ENCODE measurements around the gene HECTD4. TPM values are rescaled to one million over a fixed set of nuclear protein-coding genes. Genes with fewer than 3 reads are reported as not detected.

The HECTD4 gene
- total RNA-seq, 1 donor from 2014 or later, result 12.9 TPM

GRCh38 chr12:112175361-112176155 is 206.7 kb downstream of the HECTD4 start:
- peak; percentile 70 for FAIRE-seq
- TF ChIP-seq CTCF (IDR thresholded peaks at IDR 0.05; ENCODE audit: insufficient read depth, low read length, severe bottlenecking), result no peak
- peaks cover 22% of the 10 kb centered on the region for H3K36me3 ChIP-seq (ENCODE audit: control insufficient read depth, insufficient read depth, low read length)
- H3K4me3 ChIP-seq (ENCODE audit: low read depth, low read length), result no peak overlapping the region
- DNase-seq (ENCODE audit: low read depth), result no peak
- no peaks in the 10 kb centered on the region for H3K27me3 ChIP-seq (ENCODE audit: control insufficient read depth, insufficient read depth, low read length)

GRCh38 chr12:112172556-112173324 is 209.5 kb downstream of the HECTD4 start:
- peaks cover 18% of the 10 kb centered on the region for H3K36me3 ChIP-seq (ENCODE audit: control insufficient read depth, insufficient read depth, low read length)
- H3K4me3 ChIP-seq (ENCODE audit: low read depth, low read length), result no peak overlapping the region
- TF ChIP-seq CTCF (IDR thresholded peaks at IDR 0.05; ENCODE audit: insufficient read depth, low read length, severe bottlenecking), result no peak
- peak; percentile 89 for FAIRE-seq
- no peak for DNase-seq (ENCODE audit: low read depth)
- no peaks in the 10 kb centered on the region for H3K27me3 ChIP-seq (ENCODE audit: control insufficient read depth, insufficient read depth, low read length)

- no peaks in the 10 kb centered on the region for H3K27me3 ChIP-seq (ENCODE audit: control insufficient read depth, insufficient read depth, low read length)
- no peak for TF ChIP-seq CTCF (IDR thresholded peaks at IDR 0.05; ENCODE audit: insufficient read depth, low read length, severe bottlenecking)
- no peak overlapping the region for H3K4me3 ChIP-seq (ENCODE audit: low read depth, low read length)
- DNase-seq (ENCODE audit: low read depth) (no peak), FAIRE-seq (no peak)
- peaks cover 15% of the 10 kb centered on the region for H3K36me3 ChIP-seq (ENCODE audit: control insufficient read depth, insufficient read depth, low read length)
These were observed 211.1 kb downstream of the HECTD4 start for GRCh38 chr12:112170971-112171596.

- Histone ChIP-seq H3K27me3 (ENCODE audit: control insufficient read depth, insufficient read depth, low read length) (no peaks in the 10 kb centered on the region), H3K36me3 (ENCODE audit: control insufficient read depth, insufficient read depth, low read length) (peaks cover 11% of the 10 kb centered on the region), H3K4me3 (ENCODE audit: low read depth, low read length) (no peak overlapping the region)
- TF ChIP-seq CTCF (IDR thresholded peaks at IDR 0.05; ENCODE audit: insufficient read depth, low read length, severe bottlenecking), result peak; percentile 27
- FAIRE-seq (no peak), DNase-seq (ENCODE audit: low read depth) (no peak)
These were observed 211.9 kb downstream of the HECTD4 start for GRCh38 chr12:112170376-112170775.

- TF ChIP-seq CTCF (IDR thresholded peaks at IDR 0.05; ENCODE audit: insufficient read depth, low read length, severe bottlenecking), result no peak
- DNase-seq (ENCODE audit: low read depth) (no peak), FAIRE-seq (no peak)
- peaks cover 8% of the 10 kb centered on the region for H3K36me3 ChIP-seq (ENCODE audit: control insufficient read depth, insufficient read depth, low read length)
- no peak overlapping the region for H3K4me3 ChIP-seq (ENCODE audit: low read depth, low read length)
- no peaks in the 10 kb centered on the region for H3K27me3 ChIP-seq (ENCODE audit: control insufficient read depth, insufficient read depth, low read length)
These were observed 212.3 kb downstream of the HECTD4 start for GRCh38 chr12:112169966-112170365.
